HEK293T (cell line): ENCODE results near the gene TBX2.

ENCODE experiments used
- BHLHE40 ChIP-seq: fragments of 450-650 bp; IDR thresholded peaks from 2 replicates; pipeline ENCODE4 v1.6.1; 2016; ENCODE audit warnings: mild to moderate bottlenecking, moderate library complexity, borderline replicate concordance
- CTBP1 ChIP-seq: fragments of 450-650 bp; IDR thresholded peaks from 2 replicates; pipeline ENCODE4 v1.6.1; 2016; ENCODE audit warnings: borderline replicate concordance
- ELF4 ChIP-seq: fragments of 450-650 bp; IDR thresholded peaks from 2 replicates; pipeline ENCODE4 v1.6.1; 2017; ENCODE audit warnings: antibody characterized with exemption
- SUZ12 ChIP-seq: fragments of 450-650 bp; IDR thresholded peaks from 2 replicates; pipeline ENCODE4 v1.6.1; 2016; ENCODE audit warnings: mild to moderate bottlenecking
- ZNF384 ChIP-seq: fragments of 450-650 bp; IDR thresholded peaks from 2 replicates; pipeline ENCODE4 v1.6.1; 2016

DNA sequence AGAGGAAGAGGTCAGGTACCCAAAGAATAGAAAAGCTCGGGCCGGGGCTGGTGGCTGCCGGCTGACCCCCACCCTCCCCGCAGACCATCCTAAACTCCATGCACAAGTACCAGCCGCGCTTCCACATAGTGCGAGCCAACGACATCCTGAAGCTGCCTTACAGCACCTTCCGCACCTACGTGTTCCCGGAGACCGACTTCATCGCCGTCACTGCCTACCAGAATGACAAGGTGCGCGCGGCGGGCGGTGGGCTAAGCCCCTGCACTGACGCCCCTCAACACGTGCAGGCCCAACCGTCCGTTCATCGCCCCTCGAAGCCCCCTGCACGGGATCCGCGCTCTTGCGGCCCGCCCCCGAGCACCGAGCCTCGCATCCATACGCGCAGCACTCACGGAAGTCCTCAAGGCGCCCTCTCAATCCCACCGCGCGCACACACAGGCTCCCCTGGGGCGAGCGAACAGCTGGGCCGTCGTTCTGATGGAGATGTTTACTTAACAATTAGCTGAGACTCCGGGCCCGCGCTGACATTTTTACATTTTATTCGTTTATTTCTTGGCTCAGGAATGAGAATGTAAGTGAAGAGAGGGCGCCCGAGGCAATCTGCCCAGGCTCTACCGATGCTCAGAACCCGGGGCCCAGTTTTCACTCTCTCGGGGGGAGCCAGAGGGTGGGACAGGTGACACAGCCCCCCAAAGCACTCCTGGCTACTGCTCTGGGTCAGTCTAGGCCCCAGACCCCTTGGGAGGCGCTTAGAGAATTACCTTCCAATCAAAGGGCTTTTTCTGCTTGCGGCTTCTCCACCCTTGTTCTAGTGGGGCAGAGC is 3.5 kb downstream of the TBX2 start:
- TF ChIP-seq CTBP1 (no peak), SUZ12 (no peak), ELF4 (no peak), ZNF384 (no peak), BHLHE40 (no peak)
